ENCODE measurements around the gene TNFRSF21.
"Not testable (repeated sequence)": the region's sequence is repeated elsewhere in the genome, so short reads cannot be mapped to it uniquely, and the experiment has no call there.

Gene TNFRSF21

GRCh38 chr6:47309291-47310130, at the start of gene TNFRSF21:
TSS of gene TNFRSF21 (minus strand) at chr6:47309905. CDS start at chr6:47309511, 394 bp downstream.
- peak; percentile 21 for DNase-seq (ENCODE audit: low read depth)

GRCh38 chr6:47358440-47359225, 48.9 kb upstream of the TNFRSF21 start:
- no peak for DNase-seq (ENCODE audit: low read depth)

- DNase-seq (ENCODE audit: low read depth) = no peak
Measured at GRCh38 chr6:47357827-47358226, 48.1 kb upstream of the TNFRSF21 start.

GRCh38 chr6:47355496-47355895, 45.8 kb upstream of the TNFRSF21 start:
- no peak for DNase-seq (ENCODE audit: low read depth)

- no peak for DNase-seq (ENCODE audit: low read depth)
Measured at GRCh38 chr6:47353871-47354270, 44.2 kb upstream of the TNFRSF21 start.

- no peak for DNase-seq (ENCODE audit: low read depth)
Measured at GRCh38 chr6:47352966-47353365, 43.3 kb upstream of the TNFRSF21 start.

- no peak for DNase-seq (ENCODE audit: low read depth)
Measured at GRCh38 chr6:47352194-47352920, 42.7 kb upstream of the TNFRSF21 start.

- no peak for DNase-seq (ENCODE audit: low read depth)
Measured at GRCh38 chr6:47351621-47352020, 41.9 kb upstream of the TNFRSF21 start.

GRCh38 chr6:47349931-47350330, 40.2 kb upstream of the TNFRSF21 start:
- DNase-seq (ENCODE audit: low read depth) = no peak

- DNase-seq (ENCODE audit: low read depth) = no peak
Measured at GRCh38 chr6:47348316-47348863, 38.7 kb upstream of the TNFRSF21 start.

GRCh38 chr6:47345761-47346160, 36.1 kb upstream of the TNFRSF21 start:
- no peak for DNase-seq (ENCODE audit: low read depth)

GRCh38 chr6:47344022-47344421, 34.3 kb upstream of the TNFRSF21 start:
- no peak for DNase-seq (ENCODE audit: low read depth)

- DNase-seq (ENCODE audit: low read depth) = no peak
Measured at GRCh38 chr6:47343600-47343999, 33.9 kb upstream of the TNFRSF21 start.

- DNase-seq (ENCODE audit: low read depth) = no peak
Measured at GRCh38 chr6:47342824-47343223, 33.1 kb upstream of the TNFRSF21 start.

GRCh38 chr6:47337519-47337918, 27.8 kb upstream of the TNFRSF21 start:
- no peak for DNase-seq (ENCODE audit: low read depth)

- no peak for DNase-seq (ENCODE audit: low read depth)
Measured at GRCh38 chr6:47336334-47336733, 26.6 kb upstream of the TNFRSF21 start.

- DNase-seq (ENCODE audit: low read depth) = no peak
Measured at GRCh38 chr6:47335466-47335865, 25.8 kb upstream of the TNFRSF21 start.

GRCh38 chr6:47334334-47334733, 24.6 kb upstream of the TNFRSF21 start:
- no peak for DNase-seq (ENCODE audit: low read depth)

- not testable (repeated sequence) for DNase-seq (ENCODE audit: low read depth)
Measured at GRCh38 chr6:47328606-47329005, 18.9 kb upstream of the TNFRSF21 start.

- DNase-seq (ENCODE audit: low read depth) = not testable (repeated sequence)
Measured at GRCh38 chr6:47328139-47328538, 18.4 kb upstream of the TNFRSF21 start.

GRCh38 chr6:47323887-47324286, 14.2 kb upstream of the TNFRSF21 start:
- no peak for DNase-seq (ENCODE audit: low read depth)

- no peak for DNase-seq (ENCODE audit: low read depth)
Measured at GRCh38 chr6:47323321-47323720, 13.6 kb upstream of the TNFRSF21 start.

Measured in T-helper 22 cell (primary cell).